Measurements from ENCODE around the gene SLC22A1.
A peak's percentile ranks its signal among the peaks of the same experiment; 100 is the strongest.

SLC22A1 gene

DNA sequence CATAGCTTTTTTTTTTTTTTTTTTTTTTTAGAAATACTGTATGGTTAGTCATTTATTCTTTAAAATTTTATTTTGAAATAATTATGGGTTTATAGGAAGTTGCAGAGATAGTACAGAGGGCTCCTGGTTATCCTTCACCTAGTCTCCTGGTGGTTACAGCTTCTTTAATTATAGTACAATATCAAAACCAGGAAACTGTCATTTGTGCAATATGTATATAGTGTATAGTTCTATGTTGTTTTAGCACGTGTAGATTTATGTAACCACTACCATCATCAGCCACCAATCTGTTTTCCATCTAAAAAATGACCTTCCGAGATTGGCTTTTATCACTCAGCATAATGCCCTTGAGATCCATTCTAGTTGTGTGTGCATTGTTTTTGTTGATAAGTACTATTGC is 82.3 kb downstream of the SLC22A1 start (continued):
- TF ChIP-seq, protein P1, sequence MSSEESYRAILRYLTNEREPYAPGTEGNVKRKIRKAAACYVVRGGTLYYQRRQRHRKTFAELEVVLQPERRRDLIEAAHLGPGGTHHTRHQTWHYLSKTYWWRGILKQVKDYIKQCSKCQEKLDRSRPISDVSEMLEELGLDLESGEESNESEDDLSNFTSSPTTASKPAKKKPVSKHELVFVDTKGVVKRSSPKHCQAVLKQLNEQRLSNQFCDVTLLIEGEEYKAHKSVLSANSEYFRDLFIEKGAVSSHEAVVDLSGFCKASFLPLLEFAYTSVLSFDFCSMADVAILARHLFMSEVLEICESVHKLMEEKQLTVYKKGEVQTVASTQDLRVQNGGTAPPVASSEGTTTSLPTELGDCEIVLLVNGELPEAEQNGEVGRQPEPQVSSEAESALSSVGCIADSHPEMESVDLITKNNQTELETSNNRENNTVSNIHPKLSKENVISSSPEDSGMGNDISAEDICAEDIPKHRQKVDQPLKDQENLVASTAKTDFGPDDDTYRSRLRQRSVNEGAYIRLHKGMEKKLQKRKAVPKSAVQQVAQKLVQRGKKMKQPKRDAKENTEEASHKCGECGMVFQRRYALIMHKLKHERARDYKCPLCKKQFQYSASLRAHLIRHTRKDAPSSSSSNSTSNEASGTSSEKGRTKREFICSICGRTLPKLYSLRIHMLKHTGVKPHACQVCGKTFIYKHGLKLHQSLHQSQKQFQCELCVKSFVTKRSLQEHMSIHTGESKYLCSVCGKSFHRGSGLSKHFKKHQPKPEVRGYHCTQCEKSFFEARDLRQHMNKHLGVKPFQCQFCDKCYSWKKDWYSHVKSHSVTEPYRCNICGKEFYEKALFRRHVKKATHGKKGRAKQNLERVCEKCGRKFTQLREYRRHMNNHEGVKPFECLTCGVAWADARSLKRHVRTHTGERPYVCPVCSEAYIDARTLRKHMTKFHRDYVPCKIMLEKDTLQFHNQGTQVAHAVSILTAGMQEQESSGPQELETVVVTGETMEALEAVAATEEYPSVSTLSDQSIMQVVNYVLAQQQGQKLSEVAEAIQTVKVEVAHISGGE (tag by site-specific recombination; conservative IDR thresholded peaks at IDR 0.05; ENCODE audit: low read depth), result no peak

DNA sequence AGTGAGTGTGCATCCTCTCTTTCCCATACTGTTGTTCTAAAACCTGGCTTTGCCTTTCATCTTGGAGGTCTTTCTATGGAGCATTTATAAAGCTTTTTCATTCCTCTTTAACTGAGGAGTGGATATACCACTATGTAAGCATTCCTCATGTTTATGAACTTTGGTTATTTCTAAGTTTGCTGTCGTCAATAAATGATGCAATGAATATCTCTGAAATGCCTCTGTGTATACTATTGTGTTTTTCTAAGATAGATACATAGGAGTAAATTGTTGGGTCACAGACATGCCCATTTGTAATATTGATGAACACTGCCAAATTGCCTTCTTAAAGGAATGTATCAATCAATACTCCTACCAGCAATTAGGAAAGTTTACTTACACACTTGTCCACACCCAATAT is 83.1 kb downstream of the SLC22A1 start:
- H3K36me3 ChIP-seq (ENCODE audit: control insufficient read depth in 2 of 2, insufficient read depth in 1 of 2, low read length in 2 of 2), result no peaks in the 10 kb centered on the region
- H3K27ac ChIP-seq (ENCODE audit: extremely low read depth, low read depth, low read length), result no peak overlapping the region
- H3K9me3 ChIP-seq (ENCODE audit: control insufficient read depth, insufficient read depth, low read depth, low read length), result no peaks in the 10 kb centered on the region
- H3K4me3 ChIP-seq (ENCODE audit: low read depth, low read length), result no peak overlapping the region
- ChIA-PET CTCF (interaction anchor here (0.6 to 1.1 kb wide), 2 partner anchors 16 to 610 kb away, joined by 3 to 4 read pairs; no protein-coding TSS in a partner anchor), POLR2A (interaction anchor here (0.6 kb wide), 1 partner anchor 38 kb away, joined by 3 read pairs; no protein-coding TSS in a partner anchor)
- H3K4me1 ChIP-seq (ENCODE audit: control insufficient read depth, insufficient read depth, low read length), result no peaks in the 10 kb centered on the region
- TF ChIP-seq IKZF3 (tag by site-specific recombination; IDR thresholded peaks at IDR 0.05) (no peak), ZNF335 (tag by site-specific recombination; conservative IDR thresholded peaks at IDR 0.05) (no peak), ZNF184 (tag by site-specific recombination; IDR thresholded peaks at IDR 0.05) (no peak), ZBTB20 (tag by site-specific recombination; IDR thresholded peaks at IDR 0.05) (no peak), ZNF670 (tag by site-specific recombination; IDR thresholded peaks at IDR 0.05; ENCODE audit: low read depth) (no peak), KLF7 (tag by site-specific recombination; IDR thresholded peaks at IDR 0.05; ENCODE audit: borderline replicate concordance) (no peak)

DNA sequence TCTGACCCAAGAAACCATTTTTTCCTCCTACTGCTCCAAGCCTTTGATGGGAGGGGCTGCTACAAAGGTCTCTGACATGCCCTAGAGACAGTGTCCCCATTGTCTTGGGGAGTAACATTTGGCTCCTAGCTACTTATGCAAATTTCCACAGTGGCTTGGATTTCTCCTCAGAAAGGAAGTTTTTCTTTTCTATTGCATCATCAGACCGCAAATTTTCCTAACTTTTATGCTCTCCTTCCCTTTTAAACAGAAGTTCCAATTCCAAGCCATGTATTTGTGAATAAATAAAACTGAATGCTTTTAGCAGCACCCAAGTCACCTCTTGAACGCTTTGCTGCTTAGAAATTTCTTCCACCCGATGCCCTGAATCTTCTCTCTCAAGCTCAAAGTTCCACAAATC is 86.0 kb downstream of the SLC22A1 start:
- H3K9me3 ChIP-seq (ENCODE audit: control insufficient read depth, insufficient read depth, low read depth, low read length), result no peaks in the 10 kb centered on the region
- CTCF ChIA-PET, result no interaction called here

More for the DNA sequence above, 86.0 kb downstream of the SLC22A1 start:
- Histone ChIP-seq H3K4me3 (ENCODE audit: low read depth, low read length) (no peak overlapping the region), H3K27ac (ENCODE audit: extremely low read depth, low read depth, low read length) (no peak overlapping the region), H3K4me1 (ENCODE audit: control insufficient read depth, insufficient read depth, low read length) (no peaks in the 10 kb centered on the region), H3K36me3 (ENCODE audit: control insufficient read depth in 2 of 2, insufficient read depth in 1 of 2, low read length in 2 of 2) (no peaks in the 10 kb centered on the region)
- TF ChIP-seq ZNF596 (tag by site-specific recombination; IDR thresholded peaks at IDR 0.05) (no peak), ZNF311 (tag by site-specific recombination; IDR thresholded peaks at IDR 0.05; ENCODE audit: borderline replicate concordance) (no peak), SETDB1 (IDR thresholded peaks at IDR 0.05; ENCODE audit: insufficient read length, low read length) (peak; percentile 31), ZNF16 (tag by site-specific recombination; IDR thresholded peaks at IDR 0.05; ENCODE audit: low read depth) (no peak), ZNF24 (tag by site-specific recombination; IDR thresholded peaks at IDR 0.05) (no peak)
- TF ChIP-seq, protein P2, sequence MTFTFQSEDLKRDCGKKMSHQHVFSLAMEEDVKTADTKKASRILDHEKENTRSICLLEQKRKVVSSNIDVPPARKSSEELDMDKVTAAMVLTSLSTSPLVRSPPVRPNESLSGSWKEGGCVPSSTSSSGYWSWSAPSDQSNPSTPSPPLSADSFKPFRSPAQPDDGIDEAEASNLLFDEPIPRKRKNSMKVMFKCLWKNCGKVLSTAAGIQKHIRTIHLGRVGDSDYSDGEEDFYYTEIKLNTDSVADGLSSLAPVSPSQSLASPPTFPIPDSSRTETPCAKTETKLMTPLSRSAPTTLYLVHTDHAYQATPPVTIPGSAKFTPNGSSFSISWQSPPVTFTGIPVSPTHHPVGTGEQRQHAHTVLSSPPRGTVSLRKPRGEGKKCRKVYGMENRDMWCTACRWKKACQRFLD (tag by site-specific recombination; IDR thresholded peaks at IDR 0.05), result no peak
- POLR2A ChIA-PET, result no interaction called here
